Chondrocyte (in vitro differentiated cells): ENCODE data around the gene RPL12. TPM values are rescaled to one million over a fixed set of nuclear protein-coding genes. Genes with fewer than 3 reads are reported as not detected.

Experiments
- DNase-seq: peaks from one replicate; pipeline ENCODE4 v3.0.0; 2021; ENCODE audit warnings: mixed read lengths, low spot score
- H3K27ac Mint-ChIP-seq: one replicate; pipeline ENCODE4 v1.8.0; 2021; ENCODE audit warnings: mild to moderate bottlenecking, moderate library complexity, mixed read lengths; ENCODE audit not compliant: unreplicated experiment
- H3K27me3 Mint-ChIP-seq: 2 replicates; pipeline ENCODE4 v1.8.0; 2021; ENCODE audit warnings: low read depth, mixed read lengths
- H3K36me3 Mint-ChIP-seq: 2 replicates; pipeline ENCODE4 v1.8.0; 2021; ENCODE audit warnings: low read depth, mixed read lengths
- H3K4me1 Mint-ChIP-seq: 2 replicates; pipeline ENCODE4 v1.8.0; 2021; ENCODE audit warnings: low read depth, mild to moderate bottlenecking, mixed read lengths
- H3K4me3 Mint-ChIP-seq: one replicate; pipeline ENCODE4 v1.8.0; 2021; ENCODE audit warnings: mild to moderate bottlenecking, moderate library complexity, mixed read lengths; ENCODE audit not compliant: unreplicated experiment
- H3K9me3 Mint-ChIP-seq: 2 replicates; pipeline ENCODE4 v1.8.0; 2021; ENCODE audit warnings: low read depth, mixed read lengths
- total RNA-seq: library from RNA; stranded (reverse); gene quantifications from 3 replicates; pipeline ENCODE4 v1.2.1, GENCODE V29; 2021
- TF ChIP-seq, protein P1 (sequence below): fragments of 200-600 bp; sonication (generic); IDR thresholded peaks from 2 replicates; pipeline ENCODE4 v1.5.0; 2021; ENCODE audit warnings: antibody characterized with exemption, mild to moderate bottlenecking, moderate library complexity

RPL12 gene
- total RNA-seq, 1 donor from 2014 or later = 834 TPM

DNA sequence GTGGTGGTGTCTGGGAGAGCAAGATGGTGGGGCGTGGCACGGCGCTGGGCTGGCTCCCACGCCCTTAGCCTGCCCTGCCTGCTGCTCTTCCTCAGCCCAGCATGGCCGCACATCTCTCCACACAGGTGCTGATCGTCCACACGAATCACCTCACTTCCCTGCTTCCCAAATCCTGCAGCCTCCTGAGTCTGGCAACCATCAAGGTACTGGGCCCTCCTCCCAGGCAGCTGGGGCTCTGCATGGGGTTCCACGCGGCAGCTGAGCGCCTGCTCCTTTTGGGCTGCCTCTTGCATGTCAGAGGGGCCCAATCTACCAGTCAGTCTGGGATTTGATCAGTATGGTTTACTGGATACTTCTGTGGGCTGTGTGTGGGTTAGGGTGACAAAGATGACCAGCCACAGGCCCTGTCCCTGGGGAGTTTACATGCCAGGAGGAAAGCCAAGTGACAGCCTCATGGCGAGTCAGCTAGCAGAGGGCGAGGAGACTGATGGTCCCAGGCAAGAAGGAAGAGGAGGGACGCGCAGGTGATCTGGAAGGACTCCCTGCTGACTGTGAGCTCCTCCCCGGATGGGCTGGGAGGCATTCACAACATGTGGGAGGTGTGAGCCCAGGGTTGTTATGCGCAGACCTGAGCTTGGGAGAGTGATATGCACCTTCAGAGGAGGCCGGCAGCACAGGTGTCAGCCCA lies 6.1 kb upstream of the RPL12 start:
- TF ChIP-seq, protein P1, sequence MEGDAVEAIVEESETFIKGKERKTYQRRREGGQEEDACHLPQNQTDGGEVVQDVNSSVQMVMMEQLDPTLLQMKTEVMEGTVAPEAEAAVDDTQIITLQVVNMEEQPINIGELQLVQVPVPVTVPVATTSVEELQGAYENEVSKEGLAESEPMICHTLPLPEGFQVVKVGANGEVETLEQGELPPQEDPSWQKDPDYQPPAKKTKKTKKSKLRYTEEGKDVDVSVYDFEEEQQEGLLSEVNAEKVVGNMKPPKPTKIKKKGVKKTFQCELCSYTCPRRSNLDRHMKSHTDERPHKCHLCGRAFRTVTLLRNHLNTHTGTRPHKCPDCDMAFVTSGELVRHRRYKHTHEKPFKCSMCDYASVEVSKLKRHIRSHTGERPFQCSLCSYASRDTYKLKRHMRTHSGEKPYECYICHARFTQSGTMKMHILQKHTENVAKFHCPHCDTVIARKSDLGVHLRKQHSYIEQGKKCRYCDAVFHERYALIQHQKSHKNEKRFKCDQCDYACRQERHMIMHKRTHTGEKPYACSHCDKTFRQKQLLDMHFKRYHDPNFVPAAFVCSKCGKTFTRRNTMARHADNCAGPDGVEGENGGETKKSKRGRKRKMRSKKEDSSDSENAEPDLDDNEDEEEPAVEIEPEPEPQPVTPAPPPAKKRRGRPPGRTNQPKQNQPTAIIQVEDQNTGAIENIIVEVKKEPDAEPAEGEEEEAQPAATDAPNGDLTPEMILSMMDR = no peak
- Mint-ChIP-seq H3K4me3 (no peak overlapping the region), H3K27ac (no peak overlapping the region), H3K4me1 (peaks cover 5% of the 10 kb centered on the region), H3K9me3 (no peaks in the 10 kb centered on the region), H3K36me3 (peaks cover 20% of the 10 kb centered on the region), H3K27me3 (no peaks in the 10 kb centered on the region)
- DNase-seq = no peak

DNA sequence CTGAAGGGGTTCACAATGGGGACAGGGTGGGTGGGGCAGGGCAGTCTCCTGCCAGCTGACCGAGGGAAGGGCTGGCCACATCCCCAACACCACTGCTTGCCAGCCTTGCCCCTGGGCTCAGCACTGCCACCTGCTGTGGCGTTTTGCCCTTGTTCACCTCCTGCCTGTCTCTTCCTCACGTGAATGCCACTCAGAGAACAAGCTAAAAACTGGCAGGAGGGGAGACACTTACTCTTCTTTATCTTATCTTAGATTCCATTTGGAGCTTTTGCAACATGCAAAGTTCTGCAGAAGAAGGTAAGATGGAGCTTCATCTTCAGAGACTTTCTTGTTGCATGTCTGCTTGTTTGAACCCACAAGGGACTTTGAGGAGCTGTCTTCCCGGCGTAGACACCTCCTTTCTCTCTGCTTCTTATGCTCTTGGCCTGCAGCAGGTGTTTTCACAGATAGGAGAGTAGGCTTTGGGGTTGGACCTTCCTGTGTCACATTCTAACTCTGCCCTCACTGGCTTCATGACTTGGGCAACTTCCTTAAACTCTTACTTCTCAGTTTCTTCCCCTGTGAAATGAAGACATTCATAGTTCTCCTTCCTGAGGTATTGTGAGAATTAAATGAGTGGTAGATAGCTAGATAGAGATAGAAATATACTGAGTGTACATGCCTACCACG lies 4.3 kb upstream of the RPL12 start:
- Mint-ChIP-seq H3K27ac (no peak overlapping the region), H3K36me3 (peaks cover 13% of the 10 kb centered on the region), H3K4me1 (peaks cover 14% of the 10 kb centered on the region), H3K4me3 (no peak overlapping the region), H3K9me3 (no peaks in the 10 kb centered on the region), H3K27me3 (no peaks in the 10 kb centered on the region)
- TF ChIP-seq, protein P1 = peak; percentile 53
- DNase-seq = no peak

DNA sequence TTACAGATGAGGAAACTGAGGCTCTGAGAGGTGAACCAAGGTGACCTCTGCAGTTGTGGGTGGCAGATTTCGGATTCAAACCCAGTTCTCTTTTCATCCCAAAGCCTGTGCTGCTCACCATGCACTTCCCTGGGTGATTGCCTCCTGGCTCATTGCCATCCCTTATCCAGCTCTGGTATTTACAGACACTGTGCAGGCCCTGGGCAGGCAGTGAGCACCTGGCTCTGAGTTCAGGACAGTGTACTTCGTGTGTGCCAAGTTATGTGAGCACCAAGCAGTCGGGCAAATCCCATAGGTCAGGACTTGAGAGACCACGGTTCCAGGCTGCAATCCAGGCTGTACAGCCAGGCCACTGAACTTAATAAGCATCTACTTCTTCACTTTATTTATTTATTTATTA lies 1.5 kb upstream of the RPL12 start:
- DNase-seq = no peak
- Mint-ChIP-seq H3K4me3 (peak overlapping the region; percentile 93), H3K9me3 (no peaks in the 10 kb centered on the region), H3K27ac (no peak overlapping the region), H3K4me1 (peaks cover 41% of the 10 kb centered on the region), H3K36me3 (peaks cover 33% of the 10 kb centered on the region), H3K27me3 (no peaks in the 10 kb centered on the region)
- TF ChIP-seq, protein P1 = no peak

GRCh38 chr9:127451858-127452656 lies 851 bp upstream of the RPL12 start:
- DNase-seq = no peak
- H3K4me1 Mint-ChIP-seq = peaks cover 43% of the 10 kb centered on the region
- no peaks in the 10 kb centered on the region for H3K9me3 Mint-ChIP-seq
- H3K27ac Mint-ChIP-seq = peak overlapping the region; percentile 99
- peak overlapping the region; percentile 93 for H3K4me3 Mint-ChIP-seq
- H3K27me3 Mint-ChIP-seq = no peaks in the 10 kb centered on the region
- H3K36me3 Mint-ChIP-seq = peaks cover 34% of the 10 kb centered on the region
- TF ChIP-seq, protein P1 = no peak

DNA sequence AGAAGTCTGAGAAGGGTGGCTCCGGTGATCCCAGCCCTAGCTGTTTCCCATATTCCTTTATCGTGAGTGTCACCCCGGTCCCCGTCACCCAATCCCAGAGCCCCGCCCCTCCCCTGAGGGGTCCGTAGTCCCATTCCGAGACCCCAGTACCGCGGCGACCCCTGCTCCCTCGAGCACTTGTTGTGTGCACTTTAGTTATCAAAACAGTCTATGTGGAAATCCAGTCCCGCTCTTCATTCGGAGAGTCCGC lies 327 bp upstream of the RPL12 start:
- DNase-seq = no peak
- H3K36me3 Mint-ChIP-seq = peaks cover 38% of the 10 kb centered on the region
- H3K4me1 Mint-ChIP-seq = peaks cover 43% of the 10 kb centered on the region
- H3K9me3 Mint-ChIP-seq = no peaks in the 10 kb centered on the region
- H3K27me3 Mint-ChIP-seq = no peaks in the 10 kb centered on the region
- TF ChIP-seq, protein P1 = no peak
- peak overlapping the region; percentile 99 for H3K27ac Mint-ChIP-seq
- peak overlapping the region; percentile 93 for H3K4me3 Mint-ChIP-seq
